ENCODE data around the gene CBX7.

CBX7 gene

GRCh38 chr22:39152511-39153219 is at the start of gene CBX7:
CBX7 (minus strand) TSS chr22:39152680; CDS start chr22:39152444, 236 bp downstream.
- DNase-seq, result peak; percentile 96

- DNase-seq, result no peak
These were observed 45.1 kb upstream of the CBX7 start for GRCh38 chr22:39197578-39197977.

- DNase-seq, result no peak
These were observed 41.6 kb upstream of the CBX7 start for GRCh38 chr22:39194098-39194497.

- no peak for DNase-seq
These were observed 36.3 kb upstream of the CBX7 start for GRCh38 chr22:39188809-39189208.

GRCh38 chr22:39185601-39186012 is 33.1 kb upstream of the CBX7 start:
- peak; percentile 57 for DNase-seq

- peak; percentile 50 for DNase-seq
These were observed 32.4 kb upstream of the CBX7 start for GRCh38 chr22:39184586-39185577.

- DNase-seq, result peak; percentile 39
These were observed 31.6 kb upstream of the CBX7 start for GRCh38 chr22:39183991-39184585.

- peak; percentile 44 for DNase-seq
These were observed 30.1 kb upstream of the CBX7 start for GRCh38 chr22:39182478-39183030.

- DNase-seq, result peak; percentile 24
These were observed 29.3 kb upstream of the CBX7 start for GRCh38 chr22:39181778-39182177.

- peak; percentile 50 for DNase-seq
These were observed 28.9 kb upstream of the CBX7 start for GRCh38 chr22:39181356-39181755.

- peak; percentile 37 for DNase-seq
These were observed 27.4 kb upstream of the CBX7 start for GRCh38 chr22:39179841-39180335.

GRCh38 chr22:39179401-39179827 is 26.9 kb upstream of the CBX7 start:
- peak; percentile 57 for DNase-seq

GRCh38 chr22:39178206-39179111 is 26.0 kb upstream of the CBX7 start:
- DNase-seq, result peak; percentile 34

- peak; percentile 55 for DNase-seq
These were observed 25.3 kb upstream of the CBX7 start for GRCh38 chr22:39177791-39178190.

GRCh38 chr22:39177456-39177775 is 24.9 kb upstream of the CBX7 start:
- peak; percentile 58 for DNase-seq

GRCh38 chr22:39176714-39177455 is 24.4 kb upstream of the CBX7 start:
- DNase-seq, result peak; percentile 56

GRCh38 chr22:39176143-39176713 is 23.7 kb upstream of the CBX7 start:
- peak; percentile 55 for DNase-seq

- DNase-seq, result peak; percentile 62
These were observed 23.1 kb upstream of the CBX7 start for GRCh38 chr22:39175353-39176142.

GRCh38 chr22:39174498-39175352 is 22.2 kb upstream of the CBX7 start:
- peak; percentile 85 for DNase-seq

Measured in activated effector memory CD4-positive, alpha-beta T cell treated with anti-CD3 and anti-CD28 coated beads, Interleukin-2, amount 50 U/mL, for 16 hours (primary cell).